ENCODE measurements around the gene RNF166. TPM values are rescaled to one million over a fixed set of nuclear protein-coding genes. Genes with fewer than 3 reads are reported as not detected.

RNF166 gene
- polyA plus RNA-seq, 2 donors, result 5.2 to 11.7 TPM

DNA sequence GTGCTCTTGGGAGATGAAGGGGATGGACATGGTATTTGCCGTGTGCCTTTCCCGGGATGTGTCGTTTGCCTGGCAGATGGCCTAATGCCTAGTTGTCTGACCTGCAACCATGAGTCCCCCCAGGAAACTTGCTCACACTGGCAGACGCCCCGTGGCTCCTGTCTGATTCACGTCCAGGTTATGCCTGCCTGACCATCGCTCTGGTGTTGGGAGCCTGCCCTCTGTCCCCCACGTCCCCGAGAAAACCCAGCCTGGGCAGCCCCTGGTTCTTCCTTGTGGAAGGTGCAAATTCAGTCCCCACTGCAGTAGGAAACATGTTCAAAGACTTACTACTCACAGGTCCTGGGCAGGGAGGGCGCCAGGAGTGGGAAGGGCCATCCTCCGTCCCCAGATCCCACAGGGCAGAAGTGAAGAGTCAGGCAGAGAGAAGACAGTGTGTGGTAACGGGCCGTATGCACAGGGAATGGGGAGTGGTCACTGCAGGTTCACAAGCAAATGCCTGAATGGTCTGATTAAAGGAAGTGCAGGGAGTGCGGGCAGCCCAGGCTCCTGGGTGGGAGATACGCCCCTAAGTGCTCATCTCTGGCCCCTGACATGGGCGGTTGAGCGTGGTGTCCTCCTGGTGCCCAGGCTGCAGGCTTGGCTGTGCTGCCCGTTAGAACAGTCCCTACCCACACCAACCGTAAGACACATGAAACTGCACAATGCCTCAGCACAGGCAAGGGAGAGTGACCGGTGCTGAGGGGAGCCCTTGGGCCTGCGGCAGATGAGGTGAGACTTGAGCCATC lies 15.7 kb downstream of the RNF166 start:
- Histone ChIP-seq H3K36me3 (ENCODE audit: control insufficient read depth in 2 of 2, insufficient read depth in 2 of 2, low read length in 1 of 2) (no peaks in the 10 kb centered on the region), H3K4me3 (ENCODE audit: low read depth in 1 of 2, low read length in 2 of 2) (no peak overlapping the region), H3K27ac (ENCODE audit: low read depth in 2 of 2, low read length in 1 of 2) (no peak overlapping the region), H3K27me3 (ENCODE audit: control insufficient read depth in 1 of 2, insufficient read depth in 2 of 2, low read length in 2 of 2) (peaks cover 0 to 7% of the 10 kb centered on the region in 2 donors), H3K9me3 (ENCODE audit: control insufficient read depth in 2 of 2, insufficient read depth in 1 of 2, low read depth in 1 of 2, low read length in 1 of 2) (no peaks in the 10 kb centered on the region), H3K4me1 (ENCODE audit: control insufficient read depth in 2 of 2, insufficient read depth in 2 of 2, low read length in 1 of 2) (peaks cover 0 to 7% of the 10 kb centered on the region in 2 donors)
- 79 to 84% methylated on average over 21 of the region's 21 CpGs for WGBS, 2 donors

DNA sequence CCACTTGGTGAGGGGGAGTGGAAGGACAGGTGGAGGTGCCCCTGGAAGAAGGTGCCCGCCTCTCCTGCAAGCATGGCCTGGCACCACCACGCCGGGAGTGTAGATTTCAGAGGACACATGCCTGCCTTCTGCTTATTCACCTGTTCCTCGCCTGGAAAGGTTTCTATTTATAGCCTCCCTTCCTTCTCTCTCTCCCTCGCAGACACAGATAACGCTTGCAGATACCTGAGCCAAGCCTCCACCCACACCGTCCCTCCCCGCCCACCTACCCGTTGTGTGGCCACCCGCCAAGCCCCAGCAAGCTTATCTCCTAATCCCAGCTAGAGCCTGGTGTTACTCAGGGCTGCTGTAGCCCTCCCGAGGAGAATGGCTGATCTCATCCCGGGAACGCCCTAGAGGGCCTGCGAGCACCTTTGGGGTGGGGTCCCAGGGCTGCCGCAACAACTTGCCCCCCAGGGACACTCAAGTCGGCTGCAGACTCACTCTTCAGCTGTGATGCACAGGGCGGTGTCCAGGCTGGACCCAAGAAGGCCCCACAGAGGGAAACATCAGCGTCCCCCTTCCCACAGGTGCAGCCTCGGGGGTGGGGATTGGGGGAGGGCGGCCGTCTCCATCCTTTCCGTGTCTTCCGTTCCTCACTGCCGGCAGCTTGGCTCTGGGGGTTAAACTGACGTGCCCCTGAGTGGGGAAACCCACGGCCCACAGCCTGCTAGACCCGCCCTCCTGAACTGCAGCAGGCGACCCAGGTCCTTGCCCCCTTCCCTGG lies 18.0 kb downstream of the RNF166 start:
- H3K4me1 ChIP-seq (ENCODE audit: control insufficient read depth in 2 of 2, insufficient read depth in 2 of 2, low read length in 1 of 2), result peaks cover 0 to 10% of the 10 kb centered on the region in 2 donors
- no peak overlapping the region for H3K27ac ChIP-seq (ENCODE audit: low read depth in 2 of 2, low read length in 1 of 2)
- H3K36me3 ChIP-seq (ENCODE audit: control insufficient read depth in 2 of 2, insufficient read depth in 2 of 2, low read length in 1 of 2), result no peaks in the 10 kb centered on the region
- 29 to 32% methylated on average over 28 of the region's 28 CpGs for WGBS, 2 donors
- H3K9me3 ChIP-seq (ENCODE audit: control insufficient read depth in 2 of 2, insufficient read depth in 1 of 2, low read depth in 1 of 2, low read length in 1 of 2), result no peaks in the 10 kb centered on the region
- H3K27me3 ChIP-seq (ENCODE audit: control insufficient read depth in 1 of 2, insufficient read depth in 2 of 2, low read length in 2 of 2), result peaks cover 0 to 7% of the 10 kb centered on the region in 2 donors
- no peak overlapping the region for H3K4me3 ChIP-seq (ENCODE audit: low read depth in 1 of 2, low read length in 2 of 2)

DNA sequence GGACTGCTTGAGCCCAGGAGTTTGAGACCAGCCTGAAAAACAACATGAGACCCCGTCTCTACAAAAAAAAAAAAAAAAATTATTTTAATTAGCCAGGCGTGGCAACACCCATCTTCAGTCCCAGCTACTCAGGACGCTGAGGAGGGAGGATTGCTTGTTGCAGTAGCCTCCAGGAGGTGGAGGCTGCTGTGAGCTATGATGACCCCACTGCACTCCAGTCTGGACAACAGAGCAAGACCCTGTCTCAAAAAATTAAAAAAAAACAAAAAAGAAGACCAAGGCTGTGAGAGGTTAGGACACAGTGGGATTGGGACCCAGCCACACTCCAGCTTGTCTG lies 18.6 kb downstream of the RNF166 start:
- H3K4me3 ChIP-seq (ENCODE audit: low read depth in 1 of 2, low read length in 2 of 2), result no peak overlapping the region
- H3K36me3 ChIP-seq (ENCODE audit: control insufficient read depth in 2 of 2, insufficient read depth in 2 of 2, low read length in 1 of 2), result no peaks in the 10 kb centered on the region
- peaks cover 0 to 7% of the 10 kb centered on the region in 2 donors for H3K27me3 ChIP-seq (ENCODE audit: control insufficient read depth in 1 of 2, insufficient read depth in 2 of 2, low read length in 2 of 2)
- H3K9me3 ChIP-seq (ENCODE audit: control insufficient read depth in 2 of 2, insufficient read depth in 1 of 2, low read depth in 1 of 2, low read length in 1 of 2), result no peaks in the 10 kb centered on the region
- WGBS, 2 donors, result 55 to 57% methylated on average over 3 of the region's 3 CpGs
- H3K4me1 ChIP-seq (ENCODE audit: control insufficient read depth in 2 of 2, insufficient read depth in 2 of 2, low read length in 1 of 2), result peaks cover 0 to 10% of the 10 kb centered on the region in 2 donors
- no peak overlapping the region for H3K27ac ChIP-seq (ENCODE audit: low read depth in 2 of 2, low read length in 1 of 2)

DNA sequence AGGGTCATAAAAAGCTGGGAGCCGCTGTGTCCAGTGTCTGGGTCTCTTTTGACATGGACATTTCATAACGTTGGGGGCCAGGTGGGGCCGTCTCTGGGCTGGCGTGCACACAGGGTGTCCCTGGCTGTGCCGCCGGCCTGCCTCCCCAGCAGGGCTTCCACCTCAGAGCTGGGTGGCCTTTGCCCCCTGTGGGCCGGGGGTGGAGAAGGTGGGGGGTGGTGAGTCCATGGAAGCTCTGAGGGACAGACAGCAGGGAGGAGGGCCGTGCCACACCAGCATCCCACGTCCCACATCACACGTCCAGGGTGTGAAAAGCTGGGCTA lies 19.0 kb downstream of the RNF166 start:
- H3K36me3 ChIP-seq (ENCODE audit: control insufficient read depth in 2 of 2, insufficient read depth in 2 of 2, low read length in 1 of 2), result no peaks in the 10 kb centered on the region
- no peak overlapping the region for H3K27ac ChIP-seq (ENCODE audit: low read depth in 2 of 2, low read length in 1 of 2)
- H3K4me3 ChIP-seq (ENCODE audit: low read depth in 1 of 2, low read length in 2 of 2), result no peak overlapping the region
- H3K9me3 ChIP-seq (ENCODE audit: control insufficient read depth in 2 of 2, insufficient read depth in 1 of 2, low read depth in 1 of 2, low read length in 1 of 2), result no peaks in the 10 kb centered on the region
- peaks cover 0 to 10% of the 10 kb centered on the region in 2 donors for H3K4me1 ChIP-seq (ENCODE audit: control insufficient read depth in 2 of 2, insufficient read depth in 2 of 2, low read length in 1 of 2)
- peaks cover 0 to 7% of the 10 kb centered on the region in 2 donors for H3K27me3 ChIP-seq (ENCODE audit: control insufficient read depth in 1 of 2, insufficient read depth in 2 of 2, low read length in 2 of 2)
- 49 to 56% methylated on average over 10 of the region's 10 CpGs for WGBS, 2 donors

DNA sequence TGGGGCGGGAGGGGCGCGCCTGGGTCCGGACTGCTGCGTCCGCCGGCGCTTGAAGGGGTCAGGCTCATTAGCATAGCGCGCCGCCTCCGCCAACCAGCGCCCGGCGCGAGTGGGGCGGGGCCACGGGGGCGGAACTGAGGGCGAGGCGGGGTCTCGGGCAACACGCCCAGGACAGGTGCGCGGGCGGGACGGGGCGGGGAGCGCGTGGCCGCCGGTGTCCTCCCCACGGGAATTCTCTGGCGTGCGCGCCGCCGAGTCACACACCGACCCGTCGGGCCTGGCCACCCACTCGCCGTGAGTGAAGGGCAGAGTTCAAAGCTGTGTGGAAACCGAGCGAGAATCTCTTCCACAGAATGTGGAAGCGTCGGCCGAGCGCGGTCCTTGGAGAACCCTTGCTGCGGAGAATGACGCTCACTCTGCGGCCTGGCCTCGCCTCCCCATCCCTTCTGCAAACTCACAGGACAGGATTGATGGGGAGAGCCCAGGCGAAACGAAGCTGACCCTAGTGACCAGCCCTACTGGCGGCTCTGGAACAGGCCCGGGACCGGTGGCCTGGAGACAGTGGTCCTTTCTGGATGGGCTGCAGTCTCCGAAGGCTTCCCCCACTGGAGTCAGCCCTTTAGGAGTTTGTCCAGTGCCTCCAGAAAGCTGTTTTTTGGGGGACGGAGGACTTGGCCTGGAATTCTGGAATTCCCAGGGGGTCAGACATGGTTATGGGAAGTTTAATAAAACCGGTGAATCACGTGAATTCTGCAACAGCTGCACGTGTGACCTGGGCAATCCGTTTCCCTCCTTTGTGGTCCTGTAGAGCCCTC lies 19.6 kb downstream of the RNF166 start, which contains the start of gene SNAI3:
SNAI3 (minus strand) TSS at position 69 of the 815 bp plus-strand sequence. CDS start 101 bp downstream, outside the sequence.
- H3K4me3 ChIP-seq (ENCODE audit: low read depth in 1 of 2, low read length in 2 of 2), result peak within 1 kb of the TSS; percentile 54 to 57
- peaks cover 0 to 10% of the 10 kb centered on the region in 2 donors for H3K4me1 ChIP-seq (ENCODE audit: control insufficient read depth in 2 of 2, insufficient read depth in 2 of 2, low read length in 1 of 2)
- peak within 1 kb of the TSS in 1 of 2 donors; percentile 38 for H3K27ac ChIP-seq (ENCODE audit: low read depth in 2 of 2, low read length in 1 of 2)
- no peaks in the 10 kb centered on the region for H3K9me3 ChIP-seq (ENCODE audit: control insufficient read depth in 2 of 2, insufficient read depth in 1 of 2, low read depth in 1 of 2, low read length in 1 of 2)
- H3K36me3 ChIP-seq (ENCODE audit: control insufficient read depth in 2 of 2, insufficient read depth in 2 of 2, low read length in 1 of 2), result no peaks in the 10 kb centered on the region
- peaks cover 0 to 7% of the 10 kb centered on the region in 2 donors for H3K27me3 ChIP-seq (ENCODE audit: control insufficient read depth in 1 of 2, insufficient read depth in 2 of 2, low read length in 2 of 2)
- WGBS, 2 donors, result 5 to 8% methylated on average over 53 to 65 of the region's 65 CpGs

DNA sequence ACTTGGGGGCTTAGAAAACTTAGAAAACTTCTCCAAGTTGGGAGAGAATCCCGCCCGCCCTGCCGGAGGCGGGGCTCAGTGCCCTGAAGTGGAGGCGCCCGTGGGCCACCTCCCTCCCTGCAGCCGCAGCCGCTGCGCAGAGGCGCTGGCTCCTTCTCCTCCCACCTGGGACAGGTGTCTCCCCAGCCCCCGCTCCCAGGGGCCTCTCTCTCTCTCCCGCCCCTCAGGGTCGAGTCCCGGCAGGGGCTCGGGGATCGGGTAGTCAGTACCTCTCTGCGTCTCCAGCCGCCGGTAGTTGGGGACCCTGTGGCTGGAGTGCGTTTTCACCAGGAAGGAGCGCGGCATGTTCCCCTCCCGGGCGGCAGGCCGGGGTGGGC lies 20.2 kb downstream of the RNF166 start:
- Histone ChIP-seq H3K4me1 (ENCODE audit: control insufficient read depth in 2 of 2, insufficient read depth in 2 of 2, low read length in 1 of 2) (peaks cover 0 to 10% of the 10 kb centered on the region in 2 donors), H3K36me3 (ENCODE audit: control insufficient read depth in 2 of 2, insufficient read depth in 2 of 2, low read length in 1 of 2) (no peaks in the 10 kb centered on the region), H3K27me3 (ENCODE audit: control insufficient read depth in 1 of 2, insufficient read depth in 2 of 2, low read length in 2 of 2) (peaks cover 0 to 7% of the 10 kb centered on the region in 2 donors), H3K27ac (ENCODE audit: low read depth in 2 of 2, low read length in 1 of 2) (peak overlapping the region in 1 of 2 donors; percentile 38), H3K9me3 (ENCODE audit: control insufficient read depth in 2 of 2, insufficient read depth in 1 of 2, low read depth in 1 of 2, low read length in 1 of 2) (no peaks in the 10 kb centered on the region), H3K4me3 (ENCODE audit: low read depth in 1 of 2, low read length in 2 of 2) (peak overlapping the region; percentile 54 to 57)
- 0 to 1% methylated on average over 21 to 25 of the region's 25 CpGs for WGBS, 2 donors

DNA sequence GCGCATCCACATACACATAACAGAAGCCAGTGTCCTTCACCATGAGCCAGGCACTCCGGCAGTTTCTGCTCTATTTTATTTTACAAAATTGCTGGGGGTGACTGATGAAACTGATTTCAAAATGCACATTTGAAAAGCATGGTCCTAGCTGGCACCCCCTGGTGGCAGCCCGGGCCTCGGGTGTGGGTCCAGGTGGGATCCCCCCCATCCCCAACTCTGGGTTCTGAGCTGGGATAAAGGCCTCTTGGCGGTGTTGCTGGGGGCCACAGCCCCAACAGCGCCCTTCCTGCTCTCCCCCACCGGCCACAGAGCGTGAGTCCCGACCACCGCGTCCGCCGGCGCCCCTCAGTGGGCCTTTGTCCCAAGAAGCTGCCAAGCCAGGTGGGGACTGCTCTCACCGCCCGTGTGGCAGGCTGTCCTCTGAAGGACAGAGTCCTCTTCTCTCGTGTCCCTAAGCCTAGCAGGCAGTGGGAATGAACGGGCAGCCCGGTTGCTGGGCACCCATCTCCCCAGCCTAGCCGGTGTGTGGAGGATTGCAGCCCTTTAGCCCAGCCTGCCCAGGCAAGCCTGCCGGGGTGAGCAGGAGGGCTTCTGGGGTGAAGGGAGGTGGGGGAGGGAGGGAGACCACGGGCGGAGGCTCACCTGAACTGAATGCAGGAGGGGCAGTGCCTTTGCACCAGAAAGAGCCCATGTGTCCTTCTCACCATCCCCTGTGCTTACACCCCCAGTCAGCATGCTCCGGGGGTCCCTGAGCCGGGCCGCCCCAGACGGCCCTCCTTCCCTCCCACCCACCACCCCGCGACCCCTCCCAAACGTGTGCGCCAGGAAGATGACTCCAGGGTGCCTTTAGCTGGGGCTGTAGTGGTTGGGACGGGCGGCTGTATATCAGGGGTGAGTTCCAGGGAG lies 20.8 kb downstream of the RNF166 start:
- H3K36me3 ChIP-seq (ENCODE audit: control insufficient read depth in 2 of 2, insufficient read depth in 2 of 2, low read length in 1 of 2), result no peaks in the 10 kb centered on the region
- peaks cover 0 to 6% of the 10 kb centered on the region in 2 donors for H3K27me3 ChIP-seq (ENCODE audit: control insufficient read depth in 1 of 2, insufficient read depth in 2 of 2, low read length in 2 of 2)
- peak overlapping the region; percentile 54 to 57 for H3K4me3 ChIP-seq (ENCODE audit: low read depth in 1 of 2, low read length in 2 of 2)
- H3K4me1 ChIP-seq (ENCODE audit: control insufficient read depth in 2 of 2, insufficient read depth in 2 of 2, low read length in 1 of 2), result peaks cover 0 to 10% of the 10 kb centered on the region in 2 donors
- 5 to 6% methylated on average over 29 to 33 of the region's 33 CpGs for WGBS, 2 donors
- no peaks in the 10 kb centered on the region for H3K9me3 ChIP-seq (ENCODE audit: control insufficient read depth in 2 of 2, insufficient read depth in 1 of 2, low read depth in 1 of 2, low read length in 1 of 2)
- H3K27ac ChIP-seq (ENCODE audit: low read depth in 2 of 2, low read length in 1 of 2), result no peak overlapping the region

DNA sequence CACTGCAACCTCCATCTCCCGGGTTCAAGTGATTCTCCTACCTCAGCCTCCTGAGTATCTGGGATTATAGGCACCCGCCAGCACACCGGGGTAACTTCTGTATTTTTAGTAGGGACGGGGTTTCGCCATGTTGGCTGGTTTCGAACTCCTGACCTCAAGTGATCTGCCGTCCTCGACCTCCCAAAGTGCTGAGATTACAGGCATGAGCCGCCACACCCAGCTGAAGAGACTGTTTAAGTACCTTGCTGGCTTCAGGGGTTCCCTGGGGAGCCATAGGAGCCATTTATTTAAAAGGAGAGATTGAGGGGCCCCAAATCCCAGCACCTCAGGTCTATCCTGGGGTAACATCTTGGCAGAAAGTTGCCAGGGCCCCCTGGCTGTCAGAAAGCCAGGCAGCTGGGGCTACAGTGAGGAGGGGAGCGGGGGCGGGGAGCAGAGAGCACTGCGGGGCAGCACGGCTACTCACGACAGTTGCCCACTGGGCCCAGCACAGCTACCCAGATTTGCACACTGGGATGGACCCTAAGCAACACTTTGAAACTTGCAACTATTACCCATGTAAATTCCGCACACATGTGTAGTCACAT lies 21.5 kb downstream of the RNF166 start:
- H3K4me1 ChIP-seq (ENCODE audit: control insufficient read depth in 2 of 2, insufficient read depth in 2 of 2, low read length in 1 of 2), result peaks cover 0 to 10% of the 10 kb centered on the region in 2 donors
- no peak overlapping the region for H3K4me3 ChIP-seq (ENCODE audit: low read depth in 1 of 2, low read length in 2 of 2)
- no peaks in the 10 kb centered on the region for H3K36me3 ChIP-seq (ENCODE audit: control insufficient read depth in 2 of 2, insufficient read depth in 2 of 2, low read length in 1 of 2)
- H3K27ac ChIP-seq (ENCODE audit: low read depth in 2 of 2, low read length in 1 of 2), result no peak overlapping the region
- 74 to 76% methylated on average over 15 of the region's 15 CpGs for WGBS, 2 donors
- H3K9me3 ChIP-seq (ENCODE audit: control insufficient read depth in 2 of 2, insufficient read depth in 1 of 2, low read depth in 1 of 2, low read length in 1 of 2), result no peaks in the 10 kb centered on the region
- H3K27me3 ChIP-seq (ENCODE audit: control insufficient read depth in 1 of 2, insufficient read depth in 2 of 2, low read length in 2 of 2), result peaks cover 0 to 4% of the 10 kb centered on the region in 2 donors

All from esophagus (tissue), 2 donors.